HUES64 (cell line): Measurements from ENCODE around the gene TMEM234.

Experiments used
- H3K27ac ChIP-seq: 2 replicates; pipeline ENCODE4 v1.7.0; 2013; ENCODE audit warnings: low read depth, low read length, inconsistent platforms
- H3K27me3 ChIP-seq: 2 replicates; pipeline ENCODE4 v1.6.1; 2013; ENCODE audit warnings: mild to moderate bottlenecking, low read length; ENCODE audit not compliant: insufficient read depth
- H3K36me3 ChIP-seq: 2 replicates; pipeline ENCODE4 v1.6.1; 2013; ENCODE audit warnings: mild to moderate bottlenecking, low read length; ENCODE audit not compliant: insufficient read depth
- H3K4me1 ChIP-seq: 2 replicates; pipeline ENCODE4 v1.6.1; 2013; ENCODE audit warnings: mild to moderate bottlenecking, low read length, moderate library complexity; ENCODE audit not compliant: insufficient read depth
- H3K4me3 ChIP-seq: 2 replicates; pipeline ENCODE4 v1.5.1; 2013; ENCODE audit warnings: mild to moderate bottlenecking, low read length, moderate library complexity
- H3K9ac ChIP-seq: 2 replicates; pipeline ENCODE4 v1.6.1; 2013; ENCODE audit warnings: mild to moderate bottlenecking, low read depth, low read length
- H3K9me3 ChIP-seq: 2 replicates; pipeline ENCODE4 v1.6.1; 2013; ENCODE audit warnings: low read depth, low read length; ENCODE audit not compliant: insufficient read depth
- WGBS: fragments of 150-250, 120-280 bp; methylation state at CpG from one replicate; pipeline ENCODE4 v1.1.7; 2013; ENCODE audit warnings: missing lambda C conversion rate; 5-methylcytosine and 5-hydroxymethylcytosine counted together

TMEM234 gene

GRCh38 chr1:32197837-32198236 is 24.3 kb downstream of the TMEM234 start:
- Histone ChIP-seq H3K4me1 (peaks cover 22% of the 10 kb centered on the region), H3K36me3 (peaks cover 58% of the 10 kb centered on the region), H3K4me3 (no peak overlapping the region), H3K9ac (no peak overlapping the region), H3K9me3 (no peaks in the 10 kb centered on the region), H3K27me3 (no peaks in the 10 kb centered on the region), H3K27ac (no peak overlapping the region)
- WGBS: 86% methylated on average over 5 of the region's 6 CpGs

DNA sequence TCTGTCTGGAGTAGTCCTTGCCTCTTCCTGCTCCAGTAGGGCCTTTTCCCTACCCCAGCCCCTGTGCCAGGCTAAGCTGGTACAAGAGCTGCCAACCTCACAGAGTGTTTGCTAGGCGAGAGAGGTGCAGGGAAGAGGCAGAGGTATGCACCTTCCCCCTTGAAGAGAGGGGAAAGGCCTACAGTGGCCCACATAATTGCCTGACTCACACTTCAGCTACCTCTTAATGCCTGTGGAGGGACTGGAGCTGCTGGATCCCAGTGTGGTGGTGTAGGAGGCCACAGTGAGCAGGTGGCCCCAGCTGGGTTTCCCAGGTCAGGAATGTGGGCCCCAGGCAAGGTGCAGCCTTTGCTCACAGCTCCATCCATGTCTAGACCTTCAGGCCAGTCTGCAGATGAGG is 25.1 kb downstream of the TMEM234 start:
- no peak overlapping the region for H3K4me3 ChIP-seq
- no peaks in the 10 kb centered on the region for H3K27me3 ChIP-seq
- no peak overlapping the region for H3K9ac ChIP-seq
- H3K36me3 ChIP-seq: peaks cover 65% of the 10 kb centered on the region
- WGBS: 93% methylated on average over 1 of the region's 1 CpG
- peaks cover 22% of the 10 kb centered on the region for H3K4me1 ChIP-seq
- H3K9me3 ChIP-seq: no peaks in the 10 kb centered on the region
- H3K27ac ChIP-seq: no peak overlapping the region

- Histone ChIP-seq H3K4me3 (no peak overlapping the region), H3K9ac (no peak overlapping the region), H3K4me1 (peaks cover 18% of the 10 kb centered on the region), H3K27ac (no peak overlapping the region), H3K36me3 (peaks cover 74% of the 10 kb centered on the region), H3K9me3 (no peaks in the 10 kb centered on the region), H3K27me3 (no peaks in the 10 kb centered on the region)
These were observed 26.0 kb downstream of the TMEM234 start for GRCh38 chr1:32195972-32196823.

GRCh38 chr1:32195531-32195930 is 26.6 kb downstream of the TMEM234 start:
- Histone ChIP-seq H3K27ac (no peak overlapping the region), H3K36me3 (peaks cover 81% of the 10 kb centered on the region)
- WGBS: 96% methylated on average over 3 of the region's 3 CpGs

DNA sequence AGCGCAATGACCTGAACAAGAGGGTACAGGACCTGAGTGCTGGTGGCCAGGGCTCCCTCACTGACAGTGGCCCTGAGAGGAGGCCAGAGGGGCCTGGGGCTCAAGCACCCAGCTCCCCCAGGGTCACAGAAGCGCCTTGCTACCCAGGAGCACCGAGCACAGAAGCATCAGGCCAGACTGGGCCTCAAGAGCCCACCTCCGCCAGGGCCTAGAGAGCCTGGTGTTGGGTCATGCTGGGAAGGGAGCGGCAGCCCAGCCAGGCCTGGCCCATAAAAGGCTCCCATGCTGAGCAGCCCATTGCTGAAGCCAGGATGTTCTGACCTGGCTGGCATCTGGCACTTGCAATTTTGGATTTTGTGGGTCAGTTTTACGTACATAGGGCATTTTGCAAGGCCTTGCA is 27.2 kb downstream of the TMEM234 start:
- Histone ChIP-seq H3K27ac (no peak overlapping the region), H3K36me3 (peaks cover 86% of the 10 kb centered on the region)
- 92% methylated on average over 6 of the region's 6 CpGs for WGBS

More at GRCh38 chr1:32195531-32195930, 26.6 kb downstream of the TMEM234 start:
- Histone ChIP-seq H3K27me3 (no peaks in the 10 kb centered on the region), H3K4me1 (peaks cover 18% of the 10 kb centered on the region), H3K9me3 (no peaks in the 10 kb centered on the region), H3K9ac (no peak overlapping the region), H3K4me3 (no peak overlapping the region)

DNA sequence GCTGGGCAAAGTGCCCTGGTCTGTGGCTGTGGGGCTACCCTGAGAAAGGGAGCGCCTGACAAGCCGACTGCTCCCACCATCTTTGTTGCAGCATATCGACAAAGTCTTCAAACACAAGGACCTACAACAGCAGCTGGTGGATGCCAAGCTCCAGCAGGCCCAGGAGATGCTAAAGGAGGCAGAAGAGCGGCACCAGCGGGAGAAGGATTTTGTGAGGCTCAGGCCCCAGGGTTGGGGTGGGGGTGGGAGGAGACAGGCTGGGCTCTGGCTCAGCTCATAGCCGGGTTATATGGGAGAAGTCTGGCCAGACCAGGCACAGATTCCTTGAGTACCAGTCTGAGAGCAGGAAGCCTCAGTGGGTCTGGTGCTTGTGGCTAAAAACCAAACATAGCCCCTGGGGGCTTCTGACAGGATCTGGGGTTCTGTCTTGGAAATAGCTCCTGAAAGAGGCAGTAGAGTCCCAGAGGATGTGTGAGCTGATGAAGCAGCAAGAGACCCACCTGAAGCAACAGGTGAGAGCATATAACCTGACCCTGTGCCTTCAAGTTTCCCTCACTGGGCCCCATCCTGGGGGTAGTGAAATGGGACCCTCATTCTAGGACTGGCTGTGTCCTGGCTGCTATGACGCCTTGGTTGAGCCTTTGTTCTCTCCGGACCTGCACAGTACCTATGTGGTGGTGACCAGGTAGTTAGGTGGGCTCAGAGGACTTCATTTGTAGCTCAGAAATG is 29.8 kb downstream of the TMEM234 start:
- H3K36me3 ChIP-seq: peaks cover 100% of the 10 kb centered on the region
- no peak overlapping the region for H3K9ac ChIP-seq
- H3K4me1 ChIP-seq: no peaks in the 10 kb centered on the region
- no peak overlapping the region for H3K4me3 ChIP-seq
- H3K27me3 ChIP-seq: no peaks in the 10 kb centered on the region
- no peak overlapping the region for H3K27ac ChIP-seq
- 95% methylated on average over 8 of the region's 8 CpGs for WGBS
- H3K9me3 ChIP-seq: no peaks in the 10 kb centered on the region

More for the DNA sequence above, 27.2 kb downstream of the TMEM234 start:
- no peaks in the 10 kb centered on the region for H3K27me3 ChIP-seq
- no peak overlapping the region for H3K9ac ChIP-seq
- H3K9me3 ChIP-seq: no peaks in the 10 kb centered on the region
- H3K4me1 ChIP-seq: peaks cover 17% of the 10 kb centered on the region
- H3K4me3 ChIP-seq: no peak overlapping the region

DNA sequence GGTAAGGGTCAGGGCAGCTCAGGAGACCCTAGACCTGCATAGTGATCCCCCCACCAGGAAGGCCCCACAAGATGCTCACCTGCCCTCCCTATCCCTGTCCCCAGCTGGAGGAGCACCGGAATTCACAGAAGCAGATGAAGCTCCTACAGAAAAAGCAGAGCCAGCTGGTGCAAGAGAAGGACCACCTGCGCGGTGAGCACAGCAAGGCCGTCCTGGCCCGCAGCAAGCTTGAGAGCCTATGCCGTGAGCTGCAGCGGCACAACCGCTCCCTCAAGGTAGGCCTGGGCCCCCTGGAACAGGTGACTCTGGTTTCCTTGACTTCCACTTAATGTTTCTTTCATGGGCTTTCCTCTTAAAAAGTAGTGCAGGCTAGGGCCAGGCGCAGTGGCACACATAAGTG is 34.3 kb downstream of the TMEM234 start:
- no peak overlapping the region for H3K27ac ChIP-seq
- peaks cover 90% of the 10 kb centered on the region for H3K36me3 ChIP-seq
- H3K9me3 ChIP-seq: no peaks in the 10 kb centered on the region
- no peak overlapping the region for H3K4me3 ChIP-seq
- no peaks in the 10 kb centered on the region for H3K4me1 ChIP-seq
- no peaks in the 10 kb centered on the region for H3K27me3 ChIP-seq
- no peak overlapping the region for H3K9ac ChIP-seq
- WGBS: 96% methylated on average over 9 of the region's 9 CpGs

DNA sequence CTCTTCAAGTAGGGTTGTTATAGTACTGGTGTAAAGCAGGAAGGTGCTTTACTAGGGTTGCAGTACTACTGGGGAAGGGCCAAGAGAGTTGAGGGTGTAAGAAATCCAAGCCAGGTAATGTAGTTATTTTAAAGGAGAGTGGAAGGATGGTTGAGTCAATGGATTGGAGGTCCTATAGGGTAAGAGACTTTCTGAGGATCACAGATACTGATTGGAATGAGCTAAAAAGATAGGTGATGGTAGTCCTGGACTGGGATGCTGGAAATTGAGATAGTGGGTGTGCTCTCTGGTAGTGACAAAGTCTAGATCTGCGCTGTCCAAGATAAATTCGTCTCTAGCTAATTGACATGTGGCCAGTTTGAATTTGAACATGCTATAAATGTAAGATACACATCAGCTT is 35.7 kb downstream of the TMEM234 start:
- no peak overlapping the region for H3K9ac ChIP-seq
- WGBS: 92% methylated on average over 2 of the region's 2 CpGs
- no peaks in the 10 kb centered on the region for H3K27me3 ChIP-seq
- H3K27ac ChIP-seq: 0 out of 2 replicates have a peak overlapping the region, but pooled peaks have one; percentile 7
- no peaks in the 10 kb centered on the region for H3K4me1 ChIP-seq
- no peak overlapping the region for H3K4me3 ChIP-seq
- peaks cover 90% of the 10 kb centered on the region for H3K36me3 ChIP-seq
- no peaks in the 10 kb centered on the region for H3K9me3 ChIP-seq

DNA sequence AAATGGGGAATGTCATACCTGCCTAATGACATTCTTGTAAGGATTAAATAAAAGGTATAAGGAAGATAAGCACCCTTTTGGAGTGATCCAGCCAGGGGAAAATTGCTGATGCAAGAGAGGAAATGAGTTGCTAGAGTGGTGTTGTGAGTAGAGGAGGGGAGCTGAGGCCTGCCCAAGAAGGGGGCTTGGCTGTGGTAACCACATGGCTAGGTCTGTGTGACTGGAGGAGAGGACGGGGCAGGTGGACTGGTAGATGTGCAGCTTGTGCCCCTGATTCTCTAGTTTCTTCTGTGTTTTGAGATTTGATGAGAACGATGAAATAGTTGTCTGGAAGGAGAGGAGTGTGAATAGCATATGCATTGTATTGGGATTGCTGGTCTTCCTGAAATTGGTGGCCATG is 36.1 kb downstream of the TMEM234 start:
- no peaks in the 10 kb centered on the region for H3K9me3 ChIP-seq
- no peaks in the 10 kb centered on the region for H3K27me3 ChIP-seq
- 91% methylated on average over 2 of the region's 2 CpGs for WGBS
- peaks cover 90% of the 10 kb centered on the region for H3K36me3 ChIP-seq
- H3K27ac ChIP-seq: 0 out of 2 replicates have a peak overlapping the region, but pooled peaks have one; percentile 7
- H3K4me3 ChIP-seq: no peak overlapping the region
- no peak overlapping the region for H3K9ac ChIP-seq
- peaks cover 2% of the 10 kb centered on the region; the same call in 1 of the 2 replicates for H3K4me1 ChIP-seq

- no peak overlapping the region for H3K27ac ChIP-seq
- no peak overlapping the region for H3K9ac ChIP-seq
These were observed 37.5 kb downstream of the TMEM234 start for GRCh38 chr1:32184650-32185049.

GRCh38 chr1:32182060-32182459 is 40.1 kb downstream of the TMEM234 start:
- H3K36me3 ChIP-seq: peaks cover 55% of the 10 kb centered on the region
- WGBS: 96% methylated on average over 6 of the region's 6 CpGs

More at GRCh38 chr1:32184650-32185049, 37.5 kb downstream of the TMEM234 start:
- Histone ChIP-seq H3K9me3 (no peaks in the 10 kb centered on the region), H3K36me3 (peaks cover 81% of the 10 kb centered on the region), H3K27me3 (no peaks in the 10 kb centered on the region), H3K4me1 (peaks cover 8% of the 10 kb centered on the region), H3K4me3 (no peak overlapping the region)

More at GRCh38 chr1:32182060-32182459, 40.1 kb downstream of the TMEM234 start:
- Histone ChIP-seq H3K9me3 (no peaks in the 10 kb centered on the region), H3K9ac (no peak overlapping the region), H3K27me3 (no peaks in the 10 kb centered on the region), H3K4me3 (no peak overlapping the region), H3K27ac (no peak overlapping the region), H3K4me1 (peaks cover 25% of the 10 kb centered on the region)
